Neural cell (in vitro differentiated cells): ENCODE data around the gene MED14. TPM values are rescaled to one million over a fixed set of nuclear protein-coding genes. Genes with fewer than 3 reads are reported as not detected.

Experiments
- H2AFZ ChIP-seq: fragments of 200-600, 300-800 bp; sonication (generic), shearing (Covaris generic); 2 replicates; pipeline ENCODE4 v1.6.0; 2014; ENCODE audit warnings: low read depth, mild to moderate bottlenecking, antibody characterized with exemption, low read length, moderate library complexity
- H3F3A ChIP-seq: fragments of 200-600 bp; shearing (Covaris generic); 2 replicates; pipeline ENCODE4 v1.6.1; 2016; ENCODE audit warnings: mild to moderate bottlenecking, moderate library complexity, mixed read lengths, antibody characterized with exemption, low read length; ENCODE audit not compliant: insufficient read depth, poor library complexity, severe bottlenecking
- H3K27ac ChIP-seq: fragments of 200-600, 300-800 bp; sonication (generic), shearing (Covaris generic); 2 replicates; pipeline ENCODE4 v1.5.1; 2014; ENCODE audit warnings: mild to moderate bottlenecking, low read length, moderate library complexity
- H3K27me3 ChIP-seq: fragments of 300-800, 200-600 bp; sonication (generic), shearing (Covaris generic); 2 replicates; pipeline ENCODE4 v1.6.0; 2014; ENCODE audit warnings: mild to moderate bottlenecking, low read depth, low read length, moderate library complexity; ENCODE audit not compliant: insufficient read depth
- H3K36me3 ChIP-seq: fragments of 300-800, 200-600 bp; sonication (generic), shearing (Covaris generic); 2 replicates; pipeline ENCODE4 v1.5.1; 2014; ENCODE audit warnings: mild to moderate bottlenecking, antibody characterized with exemption, low read length, moderate library complexity; ENCODE audit not compliant: insufficient read depth
- H3K4me2 ChIP-seq: fragments of 300-800, 200-600 bp; sonication (generic), shearing (Covaris generic); 2 replicates; pipeline ENCODE4 v1.6.0; 2014; ENCODE audit warnings: mild to moderate bottlenecking, low read length
- H3K4me3 ChIP-seq: fragments of 300-800, 200-600 bp; sonication (generic), shearing (Covaris generic); 2 replicates; pipeline ENCODE4 v1.5.1; 2014; ENCODE audit warnings: mild to moderate bottlenecking, low read length, moderate library complexity
- H3K79me2 ChIP-seq: fragments of 200-600 bp; shearing (Covaris generic); replicated peaks from 2 replicates; pipeline ENCODE4 v1.6.0; 2014; ENCODE audit warnings: mild to moderate bottlenecking, low read length, moderate library complexity; ENCODE audit not compliant: insufficient read depth
- H3K9ac ChIP-seq: fragments of 300-800, 200-600 bp; sonication (generic), shearing (Covaris generic); 2 replicates; pipeline ENCODE4 v1.6.1; 2016; ENCODE audit warnings: mild to moderate bottlenecking, low read length, mixed read lengths
- H3K9me2 ChIP-seq: fragments of 200-600 bp; shearing (Covaris generic); 2 replicates; pipeline ENCODE4 v1.6.1; 2016; ENCODE audit warnings: mild to moderate bottlenecking, low read length, mixed read lengths; ENCODE audit not compliant: insufficient read depth
- H3K9me3 ChIP-seq: fragments of 200-600, 300-800 bp; sonication (generic), shearing (Covaris generic); 2 replicates; pipeline ENCODE4 v1.6.1; 2016; ENCODE audit warnings: mild to moderate bottlenecking, mixed run types, low read length, moderate library complexity, mixed read lengths
- H4K20me1 ChIP-seq: fragments of 200-600 bp; shearing (Covaris generic); 2 replicates; pipeline ENCODE4 v1.6.1; 2016; ENCODE audit warnings: mild to moderate bottlenecking, mixed run types; ENCODE audit not compliant: insufficient read depth
- EP300 ChIP-seq: fragments of 450-650 bp; conservative IDR thresholded peaks from 2 replicates; pipeline ENCODE4 v1.6.1; 2014; ENCODE audit warnings: antibody characterized with exemption, mild to moderate bottlenecking, moderate library complexity; ENCODE audit not compliant: poor library complexity, severe bottlenecking
- EZH2 ChIP-seq: fragments of 200-600, 300-800 bp; shearing (Covaris generic), sonication (generic); IDR thresholded peaks from 2 replicates; pipeline ENCODE4 v1.6.1; 2014; ENCODE audit warnings: antibody characterized with exemption, low read length, borderline replicate concordance, mild to moderate bottlenecking; ENCODE audit not compliant: insufficient read depth, poor library complexity, severe bottlenecking
- MXI1 ChIP-seq: fragments of 450-650 bp; conservative IDR thresholded peaks from 2 replicates; pipeline ENCODE4 v1.6.1; 2014; ENCODE audit warnings: antibody characterized with exemption, mild to moderate bottlenecking; ENCODE audit not compliant: poor library complexity, severe bottlenecking
- POLR2AphosphoS5 ChIP-seq: IDR thresholded peaks from 2 replicates; pipeline ENCODE4 v1.6.1; 2012
- RAD21 ChIP-seq: fragments of 450-650 bp; conservative IDR thresholded peaks from 2 replicates; pipeline ENCODE4 v1.6.1; 2014; ENCODE audit warnings: antibody characterized with exemption, mild to moderate bottlenecking, moderate library complexity
- SMC3 ChIP-seq: fragments of 450-650 bp; conservative IDR thresholded peaks from 2 replicates; pipeline ENCODE4 v1.6.1; 2014; ENCODE audit warnings: antibody characterized with exemption, mild to moderate bottlenecking, moderate library complexity; ENCODE audit not compliant: poor library complexity
- TAF1 ChIP-seq: IDR thresholded peaks from 2 replicates; pipeline ENCODE4 v1.6.1; 2012; ENCODE audit warnings: low read depth
- polyA plus RNA-seq: library from polyadenylated mRNA; depleted of rRNA; stranded (reverse); fragments of >200 nt; gene quantifications from 2 replicates; pipeline ENCODE4 v1.2.3, GENCODE V29; 2014
- TF ChIP-seq, protein P1 (sequence below): IDR thresholded peaks from 2 replicates; pipeline ENCODE4 v1.6.1; 2012; ENCODE audit warnings: borderline replicate concordance
- TF ChIP-seq, protein P2 (sequence below): fragments of 450-650 bp; IDR thresholded peaks from 2 replicates; pipeline ENCODE4 v1.5.1; 2014; ENCODE audit warnings: antibody characterized with exemption, mild to moderate bottlenecking, moderate library complexity; ENCODE audit not compliant: poor library complexity, severe bottlenecking

MED14 gene
- polyA plus RNA-seq, 1 donor from 2014 or later, result 22.4 TPM

DNA sequence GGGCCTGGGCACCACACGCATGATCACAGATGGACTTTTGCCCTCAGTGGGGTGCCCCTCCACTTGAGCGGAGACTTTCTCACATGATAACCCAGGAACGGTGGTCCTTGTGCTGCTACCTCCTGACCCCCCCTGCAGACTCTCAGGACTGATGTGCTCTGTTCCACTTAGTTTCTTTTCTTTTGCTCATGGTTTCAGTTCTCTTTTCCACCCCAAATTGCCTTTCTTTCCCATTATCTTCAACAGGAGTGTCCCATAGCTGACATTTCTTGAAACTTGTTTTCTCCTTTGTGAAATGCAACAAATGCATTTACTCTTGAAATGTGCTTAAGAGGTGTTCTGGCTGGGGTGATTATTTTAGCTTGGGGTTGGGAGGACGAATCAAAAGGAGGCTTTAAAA is 103.1 kb downstream of the MED14 start:
- Histone ChIP-seq H3K4me2 (no peak overlapping the region), H3K9me2 (no peaks in the 10 kb centered on the region), H3K27ac (no peak overlapping the region), H3K9ac (no peak overlapping the region), H2AFZ (no peak overlapping the region), H3K36me3 (no peaks in the 10 kb centered on the region), H3K4me3 (no peak overlapping the region), H3K27me3 (no peaks in the 10 kb centered on the region), H3K79me2 (no peaks in the 10 kb centered on the region), H3F3A (no peaks in the 10 kb centered on the region), H3K9me3 (no peaks in the 10 kb centered on the region), H4K20me1 (no peaks in the 10 kb centered on the region)
- TF ChIP-seq, protein P1, sequence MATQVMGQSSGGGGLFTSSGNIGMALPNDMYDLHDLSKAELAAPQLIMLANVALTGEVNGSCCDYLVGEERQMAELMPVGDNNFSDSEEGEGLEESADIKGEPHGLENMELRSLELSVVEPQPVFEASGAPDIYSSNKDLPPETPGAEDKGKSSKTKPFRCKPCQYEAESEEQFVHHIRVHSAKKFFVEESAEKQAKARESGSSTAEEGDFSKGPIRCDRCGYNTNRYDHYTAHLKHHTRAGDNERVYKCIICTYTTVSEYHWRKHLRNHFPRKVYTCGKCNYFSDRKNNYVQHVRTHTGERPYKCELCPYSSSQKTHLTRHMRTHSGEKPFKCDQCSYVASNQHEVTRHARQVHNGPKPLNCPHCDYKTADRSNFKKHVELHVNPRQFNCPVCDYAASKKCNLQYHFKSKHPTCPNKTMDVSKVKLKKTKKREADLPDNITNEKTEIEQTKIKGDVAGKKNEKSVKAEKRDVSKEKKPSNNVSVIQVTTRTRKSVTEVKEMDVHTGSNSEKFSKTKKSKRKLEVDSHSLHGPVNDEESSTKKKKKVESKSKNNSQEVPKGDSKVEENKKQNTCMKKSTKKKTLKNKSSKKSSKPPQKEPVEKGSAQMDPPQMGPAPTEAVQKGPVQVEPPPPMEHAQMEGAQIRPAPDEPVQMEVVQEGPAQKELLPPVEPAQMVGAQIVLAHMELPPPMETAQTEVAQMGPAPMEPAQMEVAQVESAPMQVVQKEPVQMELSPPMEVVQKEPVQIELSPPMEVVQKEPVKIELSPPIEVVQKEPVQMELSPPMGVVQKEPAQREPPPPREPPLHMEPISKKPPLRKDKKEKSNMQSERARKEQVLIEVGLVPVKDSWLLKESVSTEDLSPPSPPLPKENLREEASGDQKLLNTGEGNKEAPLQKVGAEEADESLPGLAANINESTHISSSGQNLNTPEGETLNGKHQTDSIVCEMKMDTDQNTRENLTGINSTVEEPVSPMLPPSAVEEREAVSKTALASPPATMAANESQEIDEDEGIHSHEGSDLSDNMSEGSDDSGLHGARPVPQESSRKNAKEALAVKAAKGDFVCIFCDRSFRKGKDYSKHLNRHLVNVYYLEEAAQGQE, result no peak
- TF ChIP-seq SMC3, result no peak
- no peak for TF ChIP-seq TAF1
- TF ChIP-seq, protein P2, sequence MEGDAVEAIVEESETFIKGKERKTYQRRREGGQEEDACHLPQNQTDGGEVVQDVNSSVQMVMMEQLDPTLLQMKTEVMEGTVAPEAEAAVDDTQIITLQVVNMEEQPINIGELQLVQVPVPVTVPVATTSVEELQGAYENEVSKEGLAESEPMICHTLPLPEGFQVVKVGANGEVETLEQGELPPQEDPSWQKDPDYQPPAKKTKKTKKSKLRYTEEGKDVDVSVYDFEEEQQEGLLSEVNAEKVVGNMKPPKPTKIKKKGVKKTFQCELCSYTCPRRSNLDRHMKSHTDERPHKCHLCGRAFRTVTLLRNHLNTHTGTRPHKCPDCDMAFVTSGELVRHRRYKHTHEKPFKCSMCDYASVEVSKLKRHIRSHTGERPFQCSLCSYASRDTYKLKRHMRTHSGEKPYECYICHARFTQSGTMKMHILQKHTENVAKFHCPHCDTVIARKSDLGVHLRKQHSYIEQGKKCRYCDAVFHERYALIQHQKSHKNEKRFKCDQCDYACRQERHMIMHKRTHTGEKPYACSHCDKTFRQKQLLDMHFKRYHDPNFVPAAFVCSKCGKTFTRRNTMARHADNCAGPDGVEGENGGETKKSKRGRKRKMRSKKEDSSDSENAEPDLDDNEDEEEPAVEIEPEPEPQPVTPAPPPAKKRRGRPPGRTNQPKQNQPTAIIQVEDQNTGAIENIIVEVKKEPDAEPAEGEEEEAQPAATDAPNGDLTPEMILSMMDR, result no peak
- TF ChIP-seq POLR2AphosphoS5, result no peak
- TF ChIP-seq MXI1, result no peak
- TF ChIP-seq RAD21, result no peak
- no peak for TF ChIP-seq EP300
- TF ChIP-seq EZH2, result no peak

DNA sequence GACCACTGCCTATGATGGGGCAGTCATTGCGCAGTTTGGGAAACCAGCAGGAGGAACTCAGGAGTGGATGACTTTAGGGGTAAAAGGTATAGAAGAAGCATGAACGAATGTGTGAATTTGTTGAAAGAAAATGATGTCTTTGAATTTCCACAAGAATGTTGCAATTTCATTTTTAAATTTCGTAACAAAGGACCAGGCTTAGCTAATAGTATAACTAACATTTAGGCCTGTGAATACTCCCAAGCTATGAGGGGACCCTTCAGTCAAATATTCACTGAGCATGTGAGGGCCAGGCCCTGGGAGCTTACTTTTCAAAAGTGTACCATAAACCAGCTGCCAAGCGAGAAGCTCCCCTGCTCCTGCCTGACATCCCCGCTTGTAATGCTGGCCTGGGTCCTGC is 106.8 kb downstream of the MED14 start:
- no peak overlapping the region for H3K27ac ChIP-seq
- no peaks in the 10 kb centered on the region for H3K36me3 ChIP-seq
- no peaks in the 10 kb centered on the region for H3K79me2 ChIP-seq
- H3K9ac ChIP-seq, result no peak overlapping the region
- TF ChIP-seq TAF1 (no peak), EZH2 (no peak), RAD21 (no peak), MXI1 (no peak), EP300 (no peak), POLR2AphosphoS5 (no peak), SMC3 (no peak)
- TF ChIP-seq, protein P2, result no peak
- TF ChIP-seq, protein P1, result no peak
- H3K27me3 ChIP-seq, result no peaks in the 10 kb centered on the region
- H4K20me1 ChIP-seq, result no peaks in the 10 kb centered on the region
- H2AFZ ChIP-seq, result no peak overlapping the region
- H3K4me2 ChIP-seq, result no peak overlapping the region
- H3K9me2 ChIP-seq, result no peaks in the 10 kb centered on the region
- H3F3A ChIP-seq, result no peaks in the 10 kb centered on the region
- no peak overlapping the region for H3K4me3 ChIP-seq
- H3K9me3 ChIP-seq, result no peaks in the 10 kb centered on the region
